HG02840 (cell line): Measurements from ENCODE around the gene ISM1.

Experiments
- ATAC-seq: cut with Tn5 transposase; IDR thresholded peaks from one replicate; pipeline ENCODE4 v1.9.1; 2021; ENCODE audit warnings: mild to moderate bottlenecking, moderate library complexity, moderate number of reproducible peaks; ENCODE audit not compliant: unreplicated experiment, low FRiP score

Gene ISM1

GRCh38 chr20:13220904-13221297 lies at the start of gene ISM1:
Gene ISM1 (plus strand): TSS chr20:13221274. CDS start chr20:13221777, 503 bp downstream.
- ATAC-seq: no peak

GRCh38 chr20:13173201-13173600 lies 47.9 kb upstream of the ISM1 start:
- ATAC-seq: no peak

- no peak for ATAC-seq
These were observed 46.7 kb upstream of the ISM1 start for GRCh38 chr20:13174402-13174801.

- ATAC-seq: no peak
These were observed 39.8 kb upstream of the ISM1 start for GRCh38 chr20:13180986-13181889.

GRCh38 chr20:13183005-13183404 lies 38.1 kb upstream of the ISM1 start:
- no peak for ATAC-seq

- no peak for ATAC-seq
These were observed 34.9 kb upstream of the ISM1 start for GRCh38 chr20:13186043-13186774.

- no peak for ATAC-seq
These were observed 33.2 kb upstream of the ISM1 start for GRCh38 chr20:13187899-13188298.

- ATAC-seq: no peak
These were observed 21.8 kb upstream of the ISM1 start for GRCh38 chr20:13199279-13199678.

GRCh38 chr20:13200767-13201500 lies 20.1 kb upstream of the ISM1 start:
- no peak for ATAC-seq

GRCh38 chr20:13202565-13202964 lies 18.5 kb upstream of the ISM1 start:
- ATAC-seq: no peak

- no peak for ATAC-seq
These were observed 15.6 kb upstream of the ISM1 start for GRCh38 chr20:13205425-13205824.

GRCh38 chr20:13205848-13206434 lies 15.1 kb upstream of the ISM1 start:
- no peak for ATAC-seq

GRCh38 chr20:13207016-13207415 lies 14.1 kb upstream of the ISM1 start:
- no peak for ATAC-seq

GRCh38 chr20:13211956-13212618 lies 9.0 kb upstream of the ISM1 start:
- no peak for ATAC-seq

- ATAC-seq: no peak
These were observed 8.3 kb upstream of the ISM1 start for GRCh38 chr20:13212750-13213149.

- no peak for ATAC-seq
These were observed 7.7 kb upstream of the ISM1 start for GRCh38 chr20:13213335-13213734.

GRCh38 chr20:13216533-13216932 lies 4.5 kb upstream of the ISM1 start:
- ATAC-seq: no peak

GRCh38 chr20:13219327-13220193 lies 1.5 kb upstream of the ISM1 start:
- no peak for ATAC-seq
